Measurements from ENCODE around the gene SEC24C.
"Not testable (repeated sequence)": the region's sequence is repeated elsewhere in the genome, so short reads cannot be mapped to it uniquely, and the experiment has no call there.

SEC24C gene

GRCh38 chr10:73743905-73744663, at the start of gene SEC24C:
SEC24C (plus strand) TSS chr10:73744372; CDS start chr10:73746833, 2,461 bp downstream.
- DNase-seq (ENCODE audit: low read depth in 2 of 2, low spot score in 1 of 2), result peak; percentile 91

DNA sequence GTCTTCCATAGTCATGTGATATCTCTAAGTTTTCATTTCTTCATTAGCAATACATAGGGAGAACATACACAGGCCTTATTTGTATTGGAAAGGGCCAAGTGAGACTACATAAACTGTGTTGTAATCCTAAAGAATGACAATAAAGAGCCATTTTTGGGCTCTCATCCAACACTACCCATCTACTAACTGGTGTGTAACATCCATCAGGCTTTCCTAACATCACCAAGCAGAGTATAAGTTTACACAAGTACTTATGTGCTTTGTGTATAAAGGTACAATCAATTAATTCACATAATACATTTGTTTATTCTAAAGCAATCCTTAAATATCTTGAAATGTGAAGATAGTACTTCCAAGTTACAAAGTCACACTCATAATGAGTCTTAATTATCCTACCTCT, 48.9 kb upstream of the SEC24C start:
- DNase-seq (ENCODE audit: low read depth in 2 of 2, low spot score in 1 of 2), result not testable (repeated sequence)

GRCh38 chr10:73697675-73698159, 46.5 kb upstream of the SEC24C start, which contains the start of gene AGAP5:
AGAP5 (minus strand) TSS chr10:73698109; CDS start chr10:73697755, 354 bp downstream.
- DNase-seq (ENCODE audit: low read depth in 2 of 2, low spot score in 1 of 2), result not testable (repeated sequence)

- not testable (repeated sequence) for DNase-seq (ENCODE audit: low read depth in 2 of 2, low spot score in 1 of 2)
These were observed 45.4 kb upstream of the SEC24C start for GRCh38 chr10:73698819-73699218.

DNA sequence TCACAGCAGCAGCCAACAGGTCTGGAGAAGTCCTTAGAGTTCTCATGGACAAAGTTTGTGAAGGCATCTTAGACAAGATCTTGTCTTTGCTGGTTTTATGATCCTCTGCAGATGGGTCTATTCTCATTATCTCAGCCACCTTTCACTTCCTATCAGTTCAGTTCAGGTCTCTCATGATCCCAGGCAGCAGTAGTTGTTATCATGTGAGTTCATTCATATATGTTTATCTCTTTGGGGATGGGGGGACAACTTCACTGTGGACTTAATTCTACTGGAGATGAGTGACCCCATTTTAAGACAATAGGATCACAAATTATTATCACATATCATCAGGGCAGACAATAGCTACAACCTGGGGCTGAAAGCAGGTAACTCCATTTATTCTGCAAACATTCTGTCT, 40.2 kb upstream of the SEC24C start:
- DNase-seq (ENCODE audit: low read depth in 2 of 2, low spot score in 1 of 2), result not testable (repeated sequence)

DNA sequence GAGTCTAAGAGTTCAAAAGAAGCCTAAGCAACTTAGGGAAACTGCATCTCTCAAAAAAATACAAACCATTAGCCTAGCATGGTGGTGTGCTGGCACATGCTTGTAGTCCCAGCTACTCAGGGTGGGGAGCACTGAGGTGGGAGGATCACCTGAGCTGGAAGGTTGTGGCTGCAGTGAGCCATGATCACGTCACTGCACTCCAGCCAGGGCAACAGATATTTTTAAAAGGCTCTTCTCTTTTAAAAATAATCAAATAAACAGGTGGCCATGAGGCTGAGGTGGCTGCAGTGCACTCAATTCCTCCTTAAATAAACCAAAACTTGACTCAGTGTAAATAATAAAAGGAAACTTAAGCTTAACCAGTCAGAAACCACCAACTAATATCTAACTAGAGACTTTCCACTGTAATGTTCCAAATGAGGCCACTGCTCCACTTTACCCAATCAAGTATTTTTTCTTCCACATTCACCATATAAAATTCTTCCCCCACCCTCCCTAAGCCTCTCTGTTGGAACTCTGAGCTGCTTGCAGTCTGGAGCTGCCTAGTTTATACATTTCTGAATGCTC, 38.6 kb upstream of the SEC24C start:
- DNase-seq (ENCODE audit: low read depth in 2 of 2, low spot score in 1 of 2), result not testable (repeated sequence)

DNA sequence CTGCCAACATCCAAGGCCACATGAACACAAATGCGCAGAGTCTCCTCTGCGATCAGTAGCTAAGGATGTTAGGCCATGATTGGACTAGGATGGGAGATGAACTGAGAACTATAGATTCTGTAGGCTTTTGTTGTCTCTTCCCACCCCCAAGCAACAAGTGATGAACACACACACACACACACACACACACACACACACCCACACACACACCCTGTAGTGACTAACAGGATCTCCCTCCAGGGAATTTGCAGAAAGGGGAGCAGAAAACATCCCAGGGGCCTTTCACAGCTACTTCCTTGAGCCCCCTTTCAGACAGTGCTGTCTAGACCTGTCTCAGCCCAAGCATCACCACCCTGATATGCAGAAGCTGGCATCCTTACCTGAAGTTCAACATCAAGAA, 37.7 kb upstream of the SEC24C start:
- DNase-seq (ENCODE audit: low read depth in 2 of 2, low spot score in 1 of 2), result not testable (repeated sequence)

GRCh38 chr10:73707628-73708027, 36.5 kb upstream of the SEC24C start:
- not testable (repeated sequence) for DNase-seq (ENCODE audit: low read depth in 2 of 2, low spot score in 1 of 2)

GRCh38 chr10:73708122-73708521, 36.0 kb upstream of the SEC24C start:
- DNase-seq (ENCODE audit: low read depth in 2 of 2, low spot score in 1 of 2), result not testable (repeated sequence)

DNA sequence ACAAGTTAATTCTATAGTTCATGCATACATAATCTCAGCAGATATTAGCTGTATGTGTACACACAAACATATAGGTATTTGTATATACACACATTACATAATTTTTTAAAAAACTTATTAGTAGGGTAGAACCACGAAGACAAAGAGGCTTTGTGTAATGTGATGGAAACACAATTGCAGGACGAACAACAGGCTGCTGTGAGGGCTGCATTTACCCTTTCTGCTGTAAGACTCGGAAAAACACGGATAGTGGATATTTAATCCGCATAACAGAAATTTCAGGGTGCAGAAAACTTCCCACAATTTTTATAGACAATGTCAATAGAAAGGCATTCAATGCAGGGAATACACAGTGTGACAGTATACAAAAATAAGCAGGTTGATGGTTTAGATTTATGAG, 32.5 kb upstream of the SEC24C start:
- DNase-seq (ENCODE audit: low read depth in 2 of 2, low spot score in 1 of 2), result not testable (repeated sequence)

DNA sequence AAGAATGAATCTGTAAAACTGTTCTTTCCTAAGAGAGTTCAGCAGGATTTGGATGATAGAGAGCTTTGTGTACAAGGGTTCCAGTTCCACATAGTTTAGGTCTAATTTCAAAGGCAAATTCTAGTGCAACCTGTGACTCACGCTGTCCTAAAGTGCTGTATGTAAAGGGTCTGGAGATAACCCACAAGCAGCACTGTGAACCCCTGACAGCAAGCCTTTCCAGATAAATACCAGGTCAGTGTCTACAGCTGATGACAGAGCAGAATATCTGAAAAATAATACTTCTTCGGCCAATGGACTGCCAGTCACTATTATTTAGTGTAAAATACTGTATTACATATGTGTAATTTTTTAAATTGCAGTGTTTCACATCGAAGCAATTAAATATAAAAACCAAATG, 30.3 kb upstream of the SEC24C start:
- not testable (repeated sequence) for DNase-seq (ENCODE audit: low read depth in 2 of 2, low spot score in 1 of 2)

- DNase-seq (ENCODE audit: low read depth in 2 of 2, low spot score in 1 of 2), result not testable (repeated sequence)
These were observed 29.7 kb upstream of the SEC24C start for GRCh38 chr10:73714483-73714882.

DNA sequence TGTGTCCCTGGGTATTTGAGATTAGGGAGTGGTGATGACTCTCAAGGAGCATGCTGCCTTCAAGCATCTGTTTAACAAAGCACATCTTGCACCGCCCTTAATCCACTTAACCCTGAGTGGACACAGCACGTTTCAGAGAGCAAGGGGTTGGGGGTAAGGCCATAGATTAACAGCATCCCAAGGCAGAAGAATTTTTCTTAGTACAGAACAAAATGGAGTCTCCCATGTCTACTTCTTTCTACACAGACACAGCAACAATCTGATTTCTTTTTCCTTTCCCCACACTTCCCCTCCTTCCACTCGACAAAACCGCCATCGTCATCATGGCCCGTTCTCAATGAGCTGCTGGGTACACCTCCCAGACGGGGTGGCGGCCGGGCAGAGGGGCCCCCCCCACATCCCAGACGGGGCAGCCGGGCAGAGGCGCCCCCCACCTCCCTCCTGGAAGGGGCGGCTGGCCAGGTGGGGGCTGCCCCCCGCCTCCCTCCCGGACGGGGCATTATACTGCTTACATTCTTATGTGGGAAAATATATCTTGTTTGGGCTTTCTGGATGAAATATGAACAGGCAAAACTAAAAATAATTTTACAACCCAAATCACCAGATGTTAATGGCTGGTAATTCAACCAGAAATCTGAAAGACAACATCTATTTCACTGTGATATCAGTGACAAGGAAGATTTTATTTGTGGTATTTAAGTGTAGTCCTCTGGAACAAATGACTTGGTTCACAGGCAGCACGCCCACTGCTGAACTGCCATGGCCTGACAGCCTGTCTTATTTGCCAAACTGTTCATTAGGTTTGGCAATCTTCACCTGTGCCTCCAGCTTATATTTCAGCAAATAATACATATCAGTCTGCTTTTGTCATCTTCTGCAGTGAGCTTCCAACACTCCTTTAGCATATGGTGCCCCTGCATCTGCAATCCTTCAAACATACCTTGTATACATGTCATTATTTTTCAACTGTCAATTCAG, 28.7 kb upstream of the SEC24C start:
- not testable (repeated sequence) for DNase-seq (ENCODE audit: low read depth in 2 of 2, low spot score in 1 of 2)

DNA sequence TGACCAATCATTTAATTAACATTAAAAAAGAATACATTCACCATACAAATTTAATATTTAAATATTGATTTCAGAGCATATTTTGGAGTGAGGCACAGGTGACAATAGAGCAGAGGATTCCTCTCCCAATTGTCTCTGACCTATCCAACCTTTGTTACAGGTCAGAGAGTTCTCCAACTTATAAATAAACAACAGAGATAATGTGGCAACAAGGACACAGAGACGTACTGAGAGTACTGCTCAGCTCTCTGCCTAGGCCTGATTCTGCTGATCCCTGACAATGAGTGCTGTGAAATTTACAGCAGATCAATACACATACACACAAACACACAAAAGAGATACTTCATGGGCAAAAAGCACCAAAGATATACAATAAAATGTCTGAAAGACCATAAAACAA, 27.9 kb upstream of the SEC24C start:
- DNase-seq (ENCODE audit: low read depth in 2 of 2, low spot score in 1 of 2), result no peak

DNA sequence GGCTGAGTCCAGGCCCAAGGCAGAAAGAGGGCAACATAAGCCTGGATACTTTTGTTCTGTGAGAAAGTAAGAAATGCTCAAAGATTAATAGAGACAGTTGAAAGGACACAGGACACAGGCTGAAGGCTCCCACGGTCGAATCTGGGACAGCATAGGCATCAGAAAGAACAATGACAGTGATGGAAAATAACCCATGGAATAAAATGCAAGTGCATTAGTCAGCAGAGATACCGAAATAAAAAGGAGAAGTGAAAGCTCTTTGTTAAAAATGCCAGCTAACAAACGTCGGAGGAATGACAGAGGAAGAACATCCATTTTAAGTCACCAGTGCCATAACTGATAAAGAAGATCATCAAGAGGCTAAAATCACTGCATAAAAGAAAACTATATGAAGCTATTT, 26.6 kb upstream of the SEC24C start:
- DNase-seq (ENCODE audit: low read depth in 2 of 2, low spot score in 1 of 2), result no peak

GRCh38 chr10:73720561-73720960, 23.6 kb upstream of the SEC24C start:
- not testable (repeated sequence) for DNase-seq (ENCODE audit: low read depth in 2 of 2, low spot score in 1 of 2)

- DNase-seq (ENCODE audit: low read depth in 2 of 2, low spot score in 1 of 2), result no peak
These were observed 20.7 kb upstream of the SEC24C start for GRCh38 chr10:73723516-73723915.

GRCh38 chr10:73729781-73730152, 14.4 kb upstream of the SEC24C start:
- peak; percentile 14 to 20 for DNase-seq (ENCODE audit: low read depth in 2 of 2, low spot score in 1 of 2)

DNA sequence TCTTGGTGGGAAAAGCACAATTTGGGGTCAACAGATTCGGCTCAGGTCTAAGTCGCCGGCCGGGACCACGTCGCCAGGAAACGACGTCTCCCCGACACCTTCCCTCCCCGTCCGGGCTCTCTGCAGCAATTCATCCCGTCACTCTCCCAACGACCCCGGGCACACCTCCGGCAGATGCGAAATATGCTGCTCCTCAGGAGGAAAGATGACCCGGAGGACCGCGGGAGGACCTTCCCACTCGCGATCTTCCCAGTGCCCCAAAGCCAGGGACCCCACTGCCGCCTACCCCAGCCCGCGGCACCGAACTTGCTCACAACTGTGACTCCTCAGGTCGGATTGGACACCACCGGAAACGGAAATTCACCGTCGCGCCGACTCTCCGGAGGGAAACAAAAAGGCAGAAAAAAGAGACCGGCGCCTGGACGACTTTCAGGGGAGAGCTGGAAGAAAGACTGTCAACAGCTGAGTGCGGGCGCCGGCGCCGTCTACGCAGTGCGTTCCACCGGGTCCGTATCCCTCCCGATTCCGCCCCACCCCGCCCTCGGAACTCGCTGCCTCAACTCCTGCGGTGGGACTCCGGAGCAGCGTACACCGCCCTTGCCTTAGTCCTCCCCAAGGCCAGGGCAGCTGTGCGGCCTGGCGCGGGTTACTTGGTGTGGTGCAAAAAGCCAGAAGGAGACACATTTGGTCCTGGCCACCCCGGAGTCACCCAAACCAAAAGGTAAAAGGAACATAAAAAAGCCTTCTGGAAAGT, 13.8 kb upstream of the SEC24C start:
- DNase-seq (ENCODE audit: low read depth in 2 of 2, low spot score in 1 of 2), result peak; percentile 78 to 83

DNA sequence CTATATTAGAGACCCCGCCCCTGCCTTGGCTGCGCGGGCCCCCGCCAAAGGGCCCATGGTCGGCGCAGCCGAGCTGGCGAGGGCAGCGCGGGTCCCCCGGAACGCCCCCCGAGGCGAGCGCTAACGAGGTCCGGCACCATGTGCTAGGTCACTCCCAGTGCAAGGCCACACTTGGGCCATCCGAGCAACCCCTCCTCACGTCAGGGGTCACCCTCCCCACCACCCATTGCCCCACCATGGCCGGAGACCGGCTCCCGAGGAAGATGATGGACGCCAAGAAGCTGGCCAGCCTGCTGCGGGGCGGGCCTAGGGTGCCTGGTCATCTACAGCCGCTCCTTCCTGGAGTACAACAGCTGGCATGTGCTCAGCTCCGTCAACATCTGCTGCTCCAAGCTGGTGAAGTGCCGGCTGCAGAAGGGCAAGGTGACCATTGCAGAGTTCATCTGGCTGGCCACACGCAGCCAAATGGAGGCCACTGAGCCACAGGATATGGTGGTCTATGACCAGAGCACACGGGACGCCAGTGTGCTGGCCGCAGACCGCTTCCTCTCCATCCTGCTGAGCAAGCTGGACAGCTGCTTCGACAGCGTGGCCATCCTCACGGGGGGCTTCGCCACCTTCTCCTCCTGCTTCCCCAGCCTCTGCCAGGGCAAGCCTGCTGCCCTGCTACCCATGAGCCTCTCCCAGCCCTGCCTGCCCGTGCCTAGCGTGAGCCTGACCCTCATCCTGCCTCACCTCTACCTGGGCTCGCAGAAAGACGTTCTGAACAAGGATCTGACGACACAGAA, 12.4 kb upstream of the SEC24C start:
- no peak for DNase-seq (ENCODE audit: low read depth in 2 of 2, low spot score in 1 of 2)
